ENCODE measurements around the gene TTYH2. TPM values are rescaled to one million over a fixed set of nuclear protein-coding genes. Genes with fewer than 3 reads are reported as not detected.
A peak's percentile ranks its signal among the peaks of the same experiment; 100 is the strongest.

TTYH2 gene
- total and polyA plus RNA-seq, 2 experiments from 2014 or later: 0.38 TPM; not detected in 1

DNA sequence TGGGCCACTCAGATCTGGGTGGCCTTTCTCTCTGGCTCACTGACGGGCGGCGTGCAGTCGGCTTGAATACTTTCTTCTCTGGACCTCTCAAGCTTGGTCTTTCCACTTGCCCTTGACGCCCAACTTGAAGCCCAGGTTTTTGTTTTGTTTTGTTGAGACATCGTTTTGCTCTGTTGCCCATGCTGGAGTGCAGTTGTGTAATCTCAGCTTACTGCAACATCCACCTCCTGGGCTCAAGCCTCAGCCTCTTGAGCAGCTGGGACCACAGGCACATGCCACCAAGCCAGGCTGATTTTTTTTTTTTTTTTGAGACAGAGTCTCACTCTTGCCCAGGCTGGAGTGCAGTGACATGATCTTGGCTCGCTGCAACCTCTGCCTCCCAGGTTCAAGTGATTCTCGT lies 89.9 kb downstream of the TTYH2 start:
- TF ChIP-seq EZH2phosphoT487 (IDR thresholded peaks at IDR 0.05; ENCODE audit: insufficient read depth, low read depth): no peak

DNA sequence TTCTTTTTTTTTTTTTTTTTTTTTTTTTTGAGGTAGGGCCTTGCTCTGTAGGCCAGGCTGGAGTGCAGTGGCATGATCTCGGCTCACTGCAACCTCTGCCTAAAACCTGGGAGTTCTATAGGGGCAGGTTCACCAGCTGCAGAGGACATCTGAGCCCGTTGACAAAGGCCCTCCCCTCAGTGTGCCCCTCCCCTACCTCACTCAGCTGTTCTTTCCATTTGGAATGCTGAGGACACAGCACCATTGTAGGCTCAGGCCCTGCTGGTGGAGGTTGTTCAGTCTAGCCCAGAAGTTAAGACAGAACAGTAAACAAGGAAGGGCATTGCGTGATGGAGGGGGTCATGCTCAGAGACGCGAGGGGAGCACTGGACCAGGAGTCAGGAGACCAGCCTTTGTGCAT lies 90.8 kb downstream of the TTYH2 start:
- H3K36me3 ChIP-seq (ENCODE audit: low read depth): no peaks in the 10 kb centered on the region
- H3K4me3 ChIP-seq: no peak overlapping the region
- H3K9ac ChIP-seq: no peak overlapping the region
- no peaks in the 10 kb centered on the region for H3K9me3 ChIP-seq (ENCODE audit: low read depth)
- H3F3A ChIP-seq (ENCODE audit: insufficient read depth): no peaks in the 10 kb centered on the region
- no peak for DNase-seq
- H3K79me2 ChIP-seq (ENCODE audit: insufficient read depth): no peaks in the 10 kb centered on the region
- H2AFZ ChIP-seq: no peak overlapping the region
- in situ Hi-C loops (cut with MboI): no loop called here
- H4K20me1 ChIP-seq (ENCODE audit: insufficient read depth): no peaks in the 10 kb centered on the region
- no peaks in the 10 kb centered on the region for H3K4me1 ChIP-seq (ENCODE audit: insufficient read depth)
- H3K27me3 ChIP-seq (replicated peaks; ENCODE audit: insufficient read depth): no peaks in the 10 kb centered on the region
- H3K4me2 ChIP-seq (ENCODE audit: unreplicated experiment): no peak overlapping the region
- TF ChIP-seq EZH2 (IDR thresholded peaks at IDR 0.05; ENCODE audit: insufficient read depth, poor library complexity, severe bottlenecking): no peak
- no peak for TF ChIP-seq EZH2phosphoT487 (IDR thresholded peaks at IDR 0.05; ENCODE audit: insufficient read depth, low read depth)
- no peaks in the 10 kb centered on the region for H3K9me2 ChIP-seq (ENCODE audit: insufficient read depth)
- no peak overlapping the region for H3K27ac ChIP-seq
- WGBS, 2 experiments (ENCODE audit: low coverage in 1 of 2, low lambda C conversion rate in 2 of 2, missing lambda C conversion rate in 2 of 2): 57 to 62% methylated on average over 5 of the region's 5 CpGs

More for the DNA sequence above, 89.9 kb downstream of the TTYH2 start:
- H3K4me3 ChIP-seq: no peak overlapping the region
- no peak overlapping the region for H3K9ac ChIP-seq
- no peak overlapping the region for H2AFZ ChIP-seq
- no peaks in the 10 kb centered on the region for H4K20me1 ChIP-seq (ENCODE audit: insufficient read depth)
- in situ Hi-C loops (cut with MboI): no loop called here
- H3F3A ChIP-seq (ENCODE audit: insufficient read depth): no peaks in the 10 kb centered on the region
- no peaks in the 10 kb centered on the region for H3K27me3 ChIP-seq (replicated peaks; ENCODE audit: insufficient read depth)
- WGBS, 2 experiments (ENCODE audit: low coverage in 1 of 2, low lambda C conversion rate in 2 of 2, missing lambda C conversion rate in 2 of 2): 70 to 74% methylated on average over 8 of the region's 8 CpGs
- H3K79me2 ChIP-seq (ENCODE audit: insufficient read depth): no peaks in the 10 kb centered on the region
- H3K9me3 ChIP-seq (ENCODE audit: low read depth): no peaks in the 10 kb centered on the region
- DNase-seq: no peak
- H3K27ac ChIP-seq: no peak overlapping the region
- H3K9me2 ChIP-seq (ENCODE audit: insufficient read depth): no peaks in the 10 kb centered on the region
- H3K36me3 ChIP-seq (ENCODE audit: low read depth): no peaks in the 10 kb centered on the region
- H3K4me2 ChIP-seq (ENCODE audit: unreplicated experiment): no peak overlapping the region
- no peaks in the 10 kb centered on the region for H3K4me1 ChIP-seq (ENCODE audit: insufficient read depth)

DNA sequence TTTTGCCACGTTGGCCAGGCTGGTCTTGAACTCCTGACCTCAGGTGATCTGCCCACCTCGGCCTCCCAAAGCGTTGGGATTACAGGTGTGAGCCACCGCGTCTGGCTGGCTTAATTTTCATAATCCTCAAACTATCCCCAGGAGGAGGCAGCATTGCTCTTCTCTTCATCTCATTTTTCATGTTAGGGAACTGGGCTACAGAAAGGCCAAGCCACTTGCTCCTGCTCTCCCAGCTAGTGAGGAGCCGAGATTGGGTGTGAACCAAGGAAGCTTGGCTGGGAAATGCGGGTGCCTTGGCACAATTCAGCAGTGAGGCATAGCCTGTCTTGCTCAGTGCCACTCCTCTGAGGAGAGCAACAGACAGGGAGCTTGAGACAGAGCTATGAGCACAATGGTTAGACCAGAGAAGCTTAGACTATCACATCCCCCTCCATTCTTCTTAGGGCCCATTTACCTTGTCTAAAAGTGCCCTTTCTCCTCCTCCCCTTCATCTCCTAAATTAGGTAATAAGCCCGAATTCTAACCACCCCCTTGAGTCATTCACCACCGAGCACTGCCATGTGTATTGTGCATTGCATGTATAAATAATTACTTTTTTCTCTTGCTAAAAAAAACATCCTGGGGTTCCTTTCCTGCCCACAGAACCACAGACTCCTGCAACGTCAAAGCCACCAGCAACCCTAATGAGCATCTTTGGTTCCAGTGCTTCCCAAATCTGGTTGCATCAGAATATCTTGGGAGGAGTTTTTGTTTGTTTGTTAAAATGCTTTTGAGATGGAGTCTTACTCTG lies 92.7 kb downstream of the TTYH2 start:
- no peak overlapping the region for H3K4me3 ChIP-seq
- H3K27ac ChIP-seq: no peak overlapping the region
- H2AFZ ChIP-seq: no peak overlapping the region
- 46 to 47% methylated on average over 10 of the region's 10 CpGs for WGBS, 2 experiments (ENCODE audit: low coverage in 1 of 2, low lambda C conversion rate in 2 of 2, missing lambda C conversion rate in 2 of 2)
- no peak overlapping the region for H3K4me2 ChIP-seq (ENCODE audit: unreplicated experiment)
- H3K36me3 ChIP-seq (ENCODE audit: low read depth): no peaks in the 10 kb centered on the region
- no peak overlapping the region for H3K9ac ChIP-seq
- peak; percentile 28 for DNase-seq
- no peaks in the 10 kb centered on the region for H3F3A ChIP-seq (ENCODE audit: insufficient read depth)
- H3K79me2 ChIP-seq (ENCODE audit: insufficient read depth): no peaks in the 10 kb centered on the region
- in situ Hi-C loops (cut with MboI): no loop called here
- H3K4me1 ChIP-seq (ENCODE audit: insufficient read depth): no peaks in the 10 kb centered on the region
- TF ChIP-seq EZH2phosphoT487 (IDR thresholded peaks at IDR 0.05; ENCODE audit: insufficient read depth, low read depth): no peak
- TF ChIP-seq EZH2 (IDR thresholded peaks at IDR 0.05; ENCODE audit: insufficient read depth, poor library complexity, severe bottlenecking): no peak
- H3K9me3 ChIP-seq (ENCODE audit: low read depth): no peaks in the 10 kb centered on the region
- H3K9me2 ChIP-seq (ENCODE audit: insufficient read depth): no peaks in the 10 kb centered on the region
- H3K27me3 ChIP-seq (replicated peaks; ENCODE audit: insufficient read depth): no peaks in the 10 kb centered on the region
- H4K20me1 ChIP-seq (ENCODE audit: insufficient read depth): no peaks in the 10 kb centered on the region

DNA sequence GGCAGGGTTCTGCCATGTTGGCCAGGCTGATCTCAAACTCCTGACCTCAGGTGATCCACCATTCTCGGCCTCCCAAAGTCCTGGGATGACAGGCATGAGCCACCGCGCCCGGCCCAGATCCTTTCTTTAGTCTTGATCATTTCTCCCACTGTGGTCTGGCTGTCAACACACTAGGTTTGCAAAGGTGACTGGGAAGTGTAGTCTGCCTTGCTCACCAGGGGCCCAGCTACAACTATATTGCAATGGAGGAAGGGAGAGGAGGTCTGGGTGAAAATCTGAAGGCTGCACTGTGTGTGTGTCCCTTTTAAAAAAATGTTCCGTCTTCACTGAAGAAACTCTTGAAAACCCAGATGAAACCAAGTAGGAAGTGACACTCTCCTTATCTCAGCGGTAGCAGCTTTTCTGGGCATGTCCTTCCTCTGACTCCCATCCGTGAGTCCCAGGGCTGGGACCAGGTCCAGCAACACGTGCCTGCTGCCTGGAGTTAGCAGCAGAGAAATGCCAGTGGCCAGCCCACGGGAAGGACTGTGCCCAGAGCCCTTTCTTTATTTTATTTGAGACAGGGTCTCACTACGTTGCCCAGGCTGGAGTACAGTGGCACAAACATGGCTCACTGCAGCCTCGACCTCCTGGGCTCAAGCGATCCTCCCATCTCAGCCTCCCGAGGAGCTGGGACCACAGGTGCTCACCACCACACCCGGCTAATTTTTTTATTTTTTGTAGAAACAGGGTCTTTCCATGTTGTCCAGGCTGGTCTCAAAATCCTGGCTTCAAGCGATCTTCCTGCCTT lies 94.8 kb downstream of the TTYH2 start:
- 45 to 52% methylated on average over 15 of the region's 15 CpGs for WGBS, 2 experiments (ENCODE audit: low coverage in 1 of 2, low lambda C conversion rate in 2 of 2, missing lambda C conversion rate in 2 of 2)
- no peaks in the 10 kb centered on the region for H3K4me1 ChIP-seq (ENCODE audit: insufficient read depth)
- H3K27ac ChIP-seq: no peak overlapping the region
- DNase-seq: peak; percentile 46
- no peaks in the 10 kb centered on the region for H3K9me2 ChIP-seq (ENCODE audit: insufficient read depth)
- TF ChIP-seq EZH2 (IDR thresholded peaks at IDR 0.05; ENCODE audit: insufficient read depth, poor library complexity, severe bottlenecking): no peak
- TF ChIP-seq EZH2phosphoT487 (IDR thresholded peaks at IDR 0.05; ENCODE audit: insufficient read depth, low read depth): no peak
- no peak overlapping the region for H3K4me2 ChIP-seq (ENCODE audit: unreplicated experiment)
- H3K79me2 ChIP-seq (ENCODE audit: insufficient read depth): no peaks in the 10 kb centered on the region
- no peaks in the 10 kb centered on the region for H3K36me3 ChIP-seq (ENCODE audit: low read depth)
- H3K9me3 ChIP-seq (ENCODE audit: low read depth): no peaks in the 10 kb centered on the region
- H3F3A ChIP-seq (ENCODE audit: insufficient read depth): no peaks in the 10 kb centered on the region
- no peaks in the 10 kb centered on the region for H4K20me1 ChIP-seq (ENCODE audit: insufficient read depth)
- no peaks in the 10 kb centered on the region for H3K27me3 ChIP-seq (replicated peaks; ENCODE audit: insufficient read depth)
- no peak overlapping the region for H3K4me3 ChIP-seq
- no peak overlapping the region for H3K9ac ChIP-seq
- no peak overlapping the region for H2AFZ ChIP-seq
- in situ Hi-C loops (cut with MboI): no loop called here
